HG02852 (cell line): ENCODE results near the gene THSD7A.

Experiments used
- ATAC-seq: cut with Tn5 transposase; IDR thresholded peaks from one replicate; pipeline ENCODE4 v1.9.1; 2021; ENCODE audit warnings: mild to moderate bottlenecking, moderate library complexity; ENCODE audit not compliant: unreplicated experiment

THSD7A gene

DNA sequence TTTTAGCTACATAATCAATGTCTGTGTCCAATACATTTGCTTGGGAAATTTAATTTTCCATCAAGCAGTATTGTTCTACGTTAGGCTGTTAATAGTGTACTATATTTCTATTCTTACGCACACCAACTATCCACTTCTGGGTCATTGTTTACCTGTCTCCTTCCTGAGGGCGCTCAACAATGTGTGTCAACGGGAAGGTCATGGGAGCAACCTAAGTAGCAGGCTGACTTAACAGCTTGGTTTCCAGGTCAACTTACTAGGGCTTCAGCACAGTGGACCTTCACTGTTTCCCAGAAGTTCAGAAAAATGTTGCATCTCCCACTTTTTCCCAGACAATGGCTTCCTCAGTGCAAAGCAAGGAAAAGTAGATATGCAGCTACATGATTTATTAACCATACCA lies 13.7 kb downstream of the THSD7A start:
- ATAC-seq, result no peak

DNA sequence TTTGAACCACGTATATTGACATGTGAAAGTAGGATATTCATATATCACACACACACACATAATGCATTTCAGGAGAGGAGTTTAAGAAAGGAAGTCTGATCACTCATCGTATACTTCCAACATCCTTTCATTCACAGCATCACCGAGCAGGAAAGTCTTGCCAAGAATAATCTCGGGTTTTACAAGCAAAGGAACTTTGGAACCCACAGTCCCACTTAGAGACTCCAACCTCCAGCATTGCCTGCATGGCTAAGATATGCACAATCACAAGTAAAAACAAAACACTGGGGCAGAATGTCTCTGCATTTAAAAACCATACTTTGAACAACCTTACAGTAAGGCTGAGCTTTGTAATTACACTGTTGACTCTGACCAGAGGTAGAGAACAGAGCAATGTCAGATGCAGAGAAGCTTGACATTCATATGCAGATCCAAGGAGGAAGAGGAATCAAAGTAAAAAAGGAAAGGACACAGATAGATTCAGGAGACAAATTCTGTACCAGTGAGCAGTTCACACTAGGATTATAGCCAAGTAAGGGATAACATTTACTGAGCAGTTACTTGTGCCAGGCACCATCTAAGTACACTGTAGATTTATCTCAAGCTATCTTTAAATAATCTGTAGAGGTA lies 14.8 kb downstream of the THSD7A start:
- no peak for ATAC-seq

DNA sequence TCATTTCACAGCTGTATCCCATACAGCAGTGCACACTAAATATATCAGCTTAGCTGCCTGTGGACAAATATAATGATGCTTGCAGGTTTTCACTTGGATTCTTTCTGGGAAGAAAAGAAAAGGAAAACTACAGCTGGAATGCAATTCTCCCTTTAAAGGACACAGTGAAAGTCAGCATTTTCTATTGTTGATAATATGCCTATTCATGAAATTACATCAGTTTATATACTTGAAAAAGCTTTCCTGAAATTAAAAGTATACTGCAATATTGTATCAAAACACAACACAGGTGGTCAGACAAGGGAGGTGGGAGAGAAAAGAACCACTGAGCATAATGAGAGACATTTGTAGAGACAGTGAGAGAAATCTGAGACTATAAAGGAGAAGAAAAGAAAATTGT lies 20.3 kb downstream of the THSD7A start:
- no peak for ATAC-seq

DNA sequence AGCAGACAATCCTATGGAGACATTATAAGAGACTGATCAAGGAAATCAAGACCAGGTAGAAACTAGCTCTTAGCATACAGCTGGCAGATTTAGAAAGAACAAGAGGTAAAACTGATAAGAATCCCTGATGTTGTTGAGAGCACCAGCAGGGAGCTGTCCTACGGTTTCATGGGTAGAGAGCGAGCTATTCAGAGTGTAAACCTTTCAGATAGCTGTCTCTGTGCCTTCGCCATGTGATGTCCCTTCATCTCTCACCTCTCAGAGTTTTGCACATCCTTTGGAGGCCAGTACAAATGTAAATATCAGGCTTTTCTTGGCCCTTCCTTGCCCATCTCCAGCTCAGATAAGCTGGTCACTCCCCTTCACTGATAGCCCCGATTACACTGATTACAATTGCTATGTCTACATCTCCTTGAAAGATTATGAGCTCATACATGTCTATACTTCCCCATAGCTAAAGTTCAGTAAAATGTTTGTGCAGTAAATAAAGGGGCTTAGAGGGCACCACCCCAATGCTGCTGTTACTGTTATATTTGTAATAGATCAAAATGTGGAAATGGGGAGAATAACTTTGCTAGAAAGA lies 21.9 kb downstream of the THSD7A start:
- ATAC-seq, result no peak

DNA sequence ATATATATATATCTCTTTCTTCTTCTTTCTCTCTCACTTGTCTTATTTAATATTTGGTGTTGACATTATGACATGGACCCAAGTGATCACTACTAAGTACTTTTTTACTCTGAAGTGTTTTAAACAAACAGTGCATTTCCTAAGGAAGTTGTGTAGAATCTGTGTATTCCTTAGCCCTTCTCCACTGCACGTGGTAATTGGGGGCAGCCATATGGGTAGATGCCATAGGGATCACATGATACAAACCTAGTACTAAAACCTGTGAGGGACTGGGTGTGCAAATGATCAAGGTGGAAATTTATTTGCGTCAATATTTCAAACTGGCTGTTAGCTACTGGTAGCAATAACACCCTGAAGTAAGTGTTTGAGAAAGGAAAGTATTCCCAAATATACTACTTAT lies 25.0 kb downstream of the THSD7A start:
- no peak for ATAC-seq

DNA sequence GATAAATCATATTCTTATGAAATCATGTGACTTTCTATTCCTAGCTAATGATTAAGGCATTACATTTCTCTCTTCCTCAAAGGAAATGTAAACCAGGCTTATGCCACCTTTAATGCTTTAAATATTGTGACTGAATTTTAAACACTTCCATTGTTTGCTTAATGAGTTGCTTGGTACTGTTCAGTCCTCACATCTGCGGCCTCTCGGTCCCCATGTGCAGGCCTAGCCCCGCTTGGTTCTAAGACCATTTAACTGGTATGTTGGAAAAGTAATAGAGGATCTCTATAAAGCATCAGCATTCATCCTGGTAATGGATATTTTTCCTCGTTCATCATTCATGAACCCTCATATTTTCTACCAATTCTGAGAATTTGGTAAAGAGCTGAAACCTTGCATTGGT lies 27.4 kb downstream of the THSD7A start:
- ATAC-seq, result no peak

DNA sequence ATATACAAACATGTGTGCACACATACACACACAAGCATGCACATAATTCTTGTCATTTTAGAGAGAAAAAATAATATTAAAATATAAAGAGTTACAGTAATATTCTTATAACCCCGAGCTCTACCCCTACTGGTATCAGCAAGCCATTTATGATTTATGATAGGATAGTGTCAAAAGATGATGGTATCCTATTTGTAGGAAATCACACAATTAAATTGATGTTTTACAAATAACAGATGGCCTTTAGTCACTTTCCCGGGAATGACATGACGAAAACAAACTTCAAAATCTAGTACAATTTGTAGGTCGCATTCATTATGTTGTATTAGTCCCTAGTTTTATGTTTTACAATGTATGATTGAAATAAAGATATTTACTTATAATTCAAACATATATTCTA lies 36.8 kb downstream of the THSD7A start:
- ATAC-seq, result no peak

DNA sequence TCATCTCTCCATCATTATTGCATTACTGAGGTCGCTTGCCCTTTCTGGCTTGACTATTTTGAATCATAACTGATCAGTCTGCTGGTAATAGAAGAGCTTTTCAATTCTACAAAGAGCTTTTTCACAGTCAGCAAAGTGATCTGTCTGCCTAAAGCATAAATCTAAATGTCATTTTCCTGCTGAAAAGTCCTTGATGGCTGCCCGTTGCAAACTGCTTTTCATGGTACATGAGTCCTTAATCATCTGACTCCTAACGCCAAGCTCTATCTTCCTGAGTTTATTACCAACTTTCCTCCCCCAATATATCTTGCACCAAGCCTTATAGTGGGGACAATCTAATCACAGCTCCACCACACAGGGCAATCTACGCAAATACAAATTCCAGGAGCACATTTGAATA lies 39.8 kb downstream of the THSD7A start:
- ATAC-seq, result no peak

DNA sequence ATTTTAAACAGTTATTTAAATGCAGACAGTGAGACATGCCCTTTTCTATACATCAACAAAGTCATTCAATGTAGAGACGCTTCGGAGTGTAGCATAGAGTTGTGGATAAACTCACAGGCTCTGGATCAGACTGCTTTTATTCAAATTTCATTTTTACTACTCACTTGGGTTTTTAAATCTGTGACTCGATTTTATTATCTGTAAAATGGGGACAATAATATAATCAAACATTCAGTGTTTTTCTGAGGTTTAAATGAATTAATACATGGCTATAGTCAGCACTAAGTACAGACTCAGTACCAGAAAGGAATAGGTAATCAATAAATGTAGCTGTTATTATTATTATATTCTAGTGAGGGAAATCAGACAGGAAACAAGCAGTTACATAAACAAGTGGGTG lies 43.4 kb downstream of the THSD7A start:
- ATAC-seq, result no peak

DNA sequence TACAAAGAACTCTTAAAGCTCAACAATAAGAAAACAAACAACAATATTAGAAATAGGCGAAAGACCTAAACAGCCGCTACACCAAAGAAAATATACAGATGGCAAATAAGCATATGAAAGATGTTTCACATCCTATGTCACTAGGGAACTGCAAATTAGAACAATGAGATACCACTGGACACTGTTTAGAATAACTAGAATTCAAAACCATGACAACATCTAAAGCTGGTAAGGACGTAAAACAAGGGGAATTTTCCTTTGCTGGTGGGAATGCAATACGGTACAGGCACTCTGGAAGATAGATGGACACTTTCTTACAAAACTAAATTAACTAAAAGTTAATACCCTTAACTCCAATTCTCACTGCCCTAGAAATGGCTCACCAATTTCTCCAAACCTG lies 44.5 kb downstream of the THSD7A start:
- ATAC-seq, result no peak

DNA sequence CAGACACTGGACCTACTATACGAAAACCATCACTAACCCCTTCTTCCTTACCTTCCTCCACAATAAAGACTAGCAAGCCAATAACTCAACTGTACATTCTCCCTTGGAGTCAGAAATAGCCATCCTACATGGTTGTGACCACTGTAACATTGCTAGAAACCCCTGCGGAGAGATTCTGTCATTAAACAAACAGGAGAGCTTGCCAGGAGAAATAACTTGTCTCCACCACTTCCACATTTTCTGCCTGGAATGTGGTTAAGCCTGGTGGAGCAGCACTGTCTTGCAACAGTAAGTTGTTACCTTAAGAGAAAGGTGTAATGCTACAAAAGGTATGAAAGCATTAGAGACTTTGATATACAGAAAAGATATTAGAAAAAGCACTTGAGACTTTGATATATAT lies 45.8 kb downstream of the THSD7A start:
- no peak for ATAC-seq

DNA sequence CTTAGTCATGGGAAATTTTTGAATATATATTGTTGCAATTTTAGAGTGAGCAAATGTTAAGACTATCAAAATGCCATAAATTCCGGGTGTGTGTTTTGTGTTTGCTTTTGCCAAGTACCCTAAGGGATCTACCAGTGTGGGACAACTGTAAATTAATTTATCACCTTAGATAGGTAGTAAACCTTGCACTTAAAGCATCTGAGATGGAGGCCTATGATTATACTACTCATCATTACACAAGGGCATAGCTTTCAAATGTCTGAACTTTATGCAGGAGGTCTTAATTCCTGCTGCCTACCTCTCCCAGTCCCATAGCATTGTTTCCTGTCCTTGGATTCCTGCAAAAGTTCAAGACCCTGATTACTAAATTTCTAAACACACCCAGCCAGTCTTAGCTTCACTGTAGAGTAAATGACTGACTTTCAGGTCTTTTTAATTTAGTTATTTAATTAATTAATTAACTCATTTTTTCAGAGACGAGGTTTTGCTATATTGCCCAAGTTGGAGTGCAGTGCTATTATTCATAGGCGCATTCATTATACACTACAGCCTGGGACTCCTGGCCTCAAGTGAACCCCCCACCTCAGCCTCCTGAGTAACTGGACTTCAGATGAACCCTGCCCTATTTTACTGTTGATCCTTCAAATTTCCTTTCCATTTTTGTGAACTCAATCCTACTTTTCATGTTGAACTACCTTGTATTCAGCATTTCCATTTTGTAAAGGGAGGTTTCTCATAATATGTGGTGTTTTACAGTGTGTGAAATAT lies 47.0 kb downstream of the THSD7A start:
- ATAC-seq, result no peak

DNA sequence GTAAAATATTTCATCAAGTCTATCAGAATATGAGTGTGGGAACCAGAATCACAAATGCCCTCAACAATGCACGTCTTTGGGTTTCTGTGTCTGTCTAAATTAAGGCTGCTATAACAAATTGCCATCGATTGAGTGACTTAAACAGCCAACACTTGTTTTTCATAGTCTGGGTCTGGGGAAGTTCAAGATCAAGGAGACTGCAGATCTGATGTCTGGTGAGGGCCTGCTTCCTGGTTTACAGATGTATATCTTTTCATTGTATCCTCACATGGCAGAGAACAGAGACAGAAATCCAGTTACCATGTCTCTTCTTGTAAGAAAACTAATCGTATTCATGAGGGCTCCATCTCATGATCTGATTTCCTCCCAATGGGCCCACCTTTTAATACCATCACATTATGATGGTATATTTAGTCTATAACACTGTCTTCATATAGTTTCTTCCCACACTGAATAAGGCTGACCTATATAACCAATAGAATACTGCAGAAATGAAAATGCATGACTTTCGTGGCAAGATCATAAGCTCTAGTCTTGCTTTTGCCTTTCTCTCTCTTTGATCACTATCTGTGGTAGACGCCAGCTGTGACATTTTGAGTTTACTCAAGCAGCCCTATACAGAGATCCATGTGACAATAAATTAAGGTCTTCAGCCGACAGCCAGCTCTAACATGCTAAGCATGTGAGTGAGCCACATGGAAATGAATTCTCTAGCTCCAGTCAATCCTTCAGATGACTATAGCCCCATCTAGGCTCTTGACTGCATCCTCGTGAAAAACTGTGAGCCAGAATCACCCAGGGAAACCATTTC lies 51.9 kb downstream of the THSD7A start:
- ATAC-seq, result no peak

DNA sequence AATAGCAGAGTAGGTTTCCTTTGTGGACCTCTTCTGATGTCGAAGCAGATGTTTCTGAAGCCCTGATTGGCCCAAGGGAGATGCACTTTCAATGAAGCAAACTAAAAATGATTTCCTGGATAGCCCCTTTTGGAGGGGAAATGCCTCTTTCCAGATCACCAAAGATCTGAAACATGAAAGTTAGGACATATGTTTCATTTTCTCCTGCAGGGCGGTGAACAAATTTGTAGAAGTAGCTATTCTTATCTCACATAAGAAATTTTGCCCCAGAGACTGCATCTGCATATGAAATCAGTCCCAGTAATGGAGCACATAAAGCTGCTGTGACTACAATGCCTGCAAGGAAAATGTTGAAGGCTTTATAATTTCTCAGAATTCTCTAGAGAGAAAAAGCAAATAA lies 56.0 kb downstream of the THSD7A start:
- ATAC-seq, result no peak

DNA sequence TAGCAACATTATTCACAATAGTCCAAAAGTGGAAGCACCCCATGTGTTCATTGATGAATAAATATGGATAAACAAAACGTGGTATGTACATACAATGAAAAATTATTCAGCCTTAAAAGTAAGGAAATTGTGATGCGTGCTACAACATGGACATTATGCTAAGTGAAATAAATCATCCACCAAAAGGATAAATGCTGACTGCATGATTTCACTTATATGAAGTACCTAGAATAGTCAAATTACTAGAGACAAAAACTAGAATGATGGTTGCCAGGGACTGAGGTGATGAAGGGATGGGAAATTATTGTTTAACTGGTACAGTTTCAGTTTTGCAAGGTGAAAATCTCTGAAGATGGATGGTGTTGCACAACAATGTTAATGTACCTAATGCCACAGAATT lies 56.6 kb downstream of the THSD7A start:
- ATAC-seq, result no peak

DNA sequence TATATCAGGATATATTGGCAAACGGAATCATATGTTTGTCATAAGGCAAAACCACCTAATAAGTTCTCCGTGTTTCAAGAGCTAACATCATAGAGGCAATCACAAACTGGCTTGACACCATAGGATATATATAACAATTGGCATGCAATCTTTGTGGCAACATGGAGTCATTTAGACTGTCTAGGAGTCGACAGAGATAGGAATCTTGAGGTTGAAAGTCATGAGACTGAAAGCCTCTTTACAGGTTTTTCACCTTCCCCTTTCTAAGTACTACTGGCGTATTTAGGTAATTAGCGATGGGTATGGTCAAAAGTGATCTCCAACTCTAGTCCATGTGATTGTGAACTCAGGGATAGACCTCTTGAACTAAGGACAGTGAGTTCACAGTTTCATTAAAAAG lies 63.7 kb downstream of the THSD7A start:
- no peak for ATAC-seq

DNA sequence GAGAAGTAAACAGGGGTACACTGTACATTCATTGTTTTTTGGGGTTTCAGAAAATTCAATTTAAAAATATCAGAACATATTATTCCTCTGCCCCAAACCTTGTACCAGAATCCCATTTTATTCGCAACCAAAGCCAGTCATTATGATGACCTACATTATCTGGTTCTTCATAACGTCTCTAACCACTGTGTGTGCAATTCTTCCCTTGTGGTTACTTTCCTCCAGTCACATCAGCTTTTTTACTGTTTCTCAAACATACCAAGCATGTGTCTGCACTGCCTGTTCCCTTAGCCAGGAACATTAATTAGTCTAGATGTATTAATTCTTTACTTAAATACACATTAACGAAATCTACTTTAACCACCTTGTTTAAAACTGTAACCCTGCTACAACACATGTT lies 64.8 kb downstream of the THSD7A start:
- no peak for ATAC-seq

DNA sequence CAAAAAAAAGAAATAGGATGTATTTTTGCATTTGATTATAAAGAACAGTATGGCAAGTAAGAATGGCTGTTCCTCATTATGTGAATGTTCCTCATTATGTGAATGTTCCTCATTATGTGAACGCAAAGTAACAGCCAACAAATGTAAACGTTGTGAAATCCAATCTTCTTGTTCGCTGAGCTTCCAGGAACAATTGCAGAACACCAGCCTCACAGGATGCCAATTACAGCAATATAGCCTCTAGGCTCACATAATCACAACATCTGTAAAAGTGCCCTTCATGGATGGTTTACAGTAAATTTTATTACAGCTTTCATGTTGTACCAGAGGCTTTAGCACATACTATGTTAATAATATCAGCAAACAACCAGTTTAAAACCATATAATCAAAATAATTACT lies 71.6 kb downstream of the THSD7A start:
- ATAC-seq, result no peak

DNA sequence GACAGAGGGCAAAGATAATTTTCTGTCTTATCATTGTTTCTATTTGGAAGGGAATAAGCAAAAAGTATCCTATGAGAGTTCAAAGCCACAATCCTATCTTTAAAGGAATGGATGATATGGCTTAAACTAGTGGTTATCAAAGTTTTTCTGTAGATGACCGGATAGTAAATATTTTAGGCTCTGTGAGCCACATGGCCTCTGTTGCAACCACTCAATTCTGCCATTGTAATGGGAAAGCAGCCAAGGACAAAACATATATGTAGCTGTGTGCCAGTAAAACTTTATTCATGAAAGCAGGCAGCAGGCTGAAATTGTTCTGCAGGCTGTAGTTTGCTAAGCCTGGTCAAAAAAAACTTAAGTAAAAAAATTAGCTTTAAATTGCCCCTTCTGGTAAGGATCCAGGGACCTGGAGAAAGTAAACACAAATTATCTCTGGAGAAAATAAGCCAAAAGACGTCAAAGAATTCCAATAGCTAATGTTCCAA lies 73.3 kb downstream of the THSD7A start:
- no peak for ATAC-seq

DNA sequence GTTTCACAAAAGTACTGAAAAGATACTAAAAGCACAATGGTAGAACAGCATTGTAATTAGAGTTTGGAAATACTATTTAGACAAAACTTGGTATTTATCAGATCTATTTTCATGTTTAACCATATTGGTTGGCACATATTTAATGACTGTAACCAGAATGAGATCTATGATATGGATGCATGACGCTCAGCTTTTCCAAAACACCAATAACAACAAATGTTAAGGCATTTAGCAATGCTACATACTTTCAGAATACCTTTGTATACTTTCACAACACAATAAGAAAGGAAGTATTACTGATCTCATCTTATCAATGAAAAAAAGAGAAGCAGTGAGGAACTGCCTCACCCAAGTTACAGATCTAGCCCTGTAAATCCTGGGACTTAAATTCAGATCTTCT lies 74.8 kb downstream of the THSD7A start:
- ATAC-seq, result no peak

DNA sequence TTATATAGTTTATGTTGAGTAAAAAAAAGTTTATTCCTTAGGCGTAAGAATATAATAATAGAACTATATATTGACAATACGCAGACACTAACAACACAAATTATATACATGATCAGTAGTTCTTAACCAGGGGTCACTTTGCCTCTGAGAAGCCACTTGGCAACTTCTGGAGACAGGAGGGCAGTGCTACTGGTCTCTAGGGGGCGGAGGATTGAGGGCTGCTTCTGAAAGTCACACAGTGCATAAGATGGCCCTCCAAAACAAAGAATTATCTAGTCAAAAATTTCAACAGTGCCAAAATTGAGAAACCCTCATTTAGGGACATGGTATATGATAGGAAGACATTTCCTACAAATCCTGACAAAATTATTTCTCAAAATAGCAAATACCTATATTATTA lies 77.1 kb downstream of the THSD7A start:
- no peak for ATAC-seq

DNA sequence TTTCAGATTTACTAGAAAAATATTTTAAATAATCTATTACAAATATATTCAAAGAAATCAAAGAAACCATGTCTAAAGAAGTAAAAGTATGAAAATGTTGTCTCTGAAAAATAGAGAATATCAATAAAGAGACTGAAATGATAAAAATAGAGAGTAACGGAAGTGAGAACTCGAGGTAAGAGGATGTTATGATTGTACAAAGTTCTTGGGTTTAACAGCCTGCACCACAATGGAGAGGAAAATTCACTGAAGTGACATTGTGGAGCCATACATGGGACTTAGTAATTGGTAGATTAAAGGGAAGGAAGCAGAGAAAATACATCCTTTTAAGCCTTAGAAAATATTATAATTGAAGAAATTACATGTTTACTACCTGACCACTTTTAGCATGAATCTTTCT lies 77.9 kb downstream of the THSD7A start:
- no peak for ATAC-seq
